IMR-90 (cell line): ENCODE data around the gene TBC1D16. TPM values are rescaled to one million over a fixed set of nuclear protein-coding genes. Genes with fewer than 3 reads are reported as not detected.

Experiments
- ATAC-seq: fragments of 200-7000 bp; cut with Tn5 transposase; 2 replicates; pipeline ENCODE4 v1.9.1; 2020; ENCODE audit warnings: low read depth, mild to moderate bottlenecking, moderate library complexity
- BruUV-seq: library from RNA; stranded (reverse); fragments of 400-500 nt; replicated peaks from 2 replicates; lab custom pipeline; 2021; lab: Mats Ljungman, UMichigan
- CTCF ChIA-PET: fragments of 300-600 bp; formaldehyde crosslinking; extraction: SDS; loops from one replicate; lab custom pipeline; 2021; ENCODE audit warnings: antibody characterized with exemption; lab: Yijun Ruan, JAX
- POLR2A ChIA-PET: fragments of 300-600 bp; sonication (Branson Sonifier 250); formaldehyde crosslinking; loops from one replicate; lab custom pipeline; 2022; ENCODE audit warnings: antibody characterized with exemption; ENCODE audit not compliant: unreplicated experiment; lab: Charles Lee
- DNase-seq: peaks from one replicate; pipeline ENCODE4 v3.0.0; 2013
- H2AFZ ChIP-seq: replicated peaks from 2 replicates; pipeline ENCODE3; 2013; ENCODE audit warnings: low read length, mild to moderate bottlenecking; ENCODE audit not compliant: poor library complexity
- H2AK5ac ChIP-seq: 2 replicates; pipeline ENCODE4 v1.6.1; 2013; ENCODE audit warnings: low read depth, low read length, inconsistent platforms
- H2AK9ac ChIP-seq: replicated peaks from 2 replicates; pipeline ENCODE3; 2013; ENCODE audit warnings: mild to moderate bottlenecking, low read depth, low read length, moderate library complexity; ENCODE audit not compliant: poor library complexity
- H2BK120ac ChIP-seq: 2 replicates; pipeline ENCODE4 v1.6.1; 2013; ENCODE audit warnings: low read depth, low read length, inconsistent platforms
- H2BK15ac ChIP-seq: 3 replicates; pipeline ENCODE4 v1.6.1; 2013; ENCODE audit warnings: low read depth, low read length, inconsistent platforms
- H2BK20ac ChIP-seq: 2 replicates; pipeline ENCODE4 v1.6.1; 2013; ENCODE audit warnings: low read depth, mild to moderate bottlenecking, inconsistent platforms, low read length, moderate library complexity
- H2BK5ac ChIP-seq: 2 replicates; pipeline ENCODE4 v1.6.1; 2013; ENCODE audit warnings: mild to moderate bottlenecking, low read depth, low read length, inconsistent platforms; ENCODE audit not compliant: poor library complexity, severe bottlenecking
- H3K14ac ChIP-seq: replicated peaks from 2 replicates; pipeline ENCODE4 v1.6.1; 2013; ENCODE audit warnings: low read depth, low read length, inconsistent platforms
- H3K18ac ChIP-seq: 2 replicates; pipeline ENCODE4 v1.6.1; 2013; ENCODE audit warnings: low read depth, low read length, control low read depth
- H3K23ac ChIP-seq: 2 replicates; pipeline ENCODE4 v1.6.1; 2013; ENCODE audit warnings: low read depth, low read length, inconsistent platforms
- H3K27ac ChIP-seq: 2 replicates; pipeline ENCODE4 v1.5.1; 2013; ENCODE audit warnings: mild to moderate bottlenecking, control low read depth, low read length; ENCODE audit not compliant: insufficient read depth
- H3K27me3 ChIP-seq: 2 replicates; pipeline ENCODE4 v1.6.1; 2013; ENCODE audit warnings: low read length; ENCODE audit not compliant: control insufficient read depth, insufficient read depth
- H3K36me3 ChIP-seq: 2 replicates; pipeline ENCODE4 v1.6.1; 2013; ENCODE audit warnings: low read length, mixed read lengths; ENCODE audit not compliant: control insufficient read depth, insufficient read depth
- H3K4ac ChIP-seq: 2 replicates; pipeline ENCODE4 v1.6.1; 2013; ENCODE audit warnings: low read depth, low read length, inconsistent platforms
- H3K4me1 ChIP-seq: 2 replicates; pipeline ENCODE4 v1.6.1; 2013; ENCODE audit warnings: low read length, mixed read lengths; ENCODE audit not compliant: control insufficient read depth, insufficient read depth
- H3K4me2 ChIP-seq: 2 replicates; pipeline ENCODE4 v1.6.1; 2013; ENCODE audit warnings: low read depth, mild to moderate bottlenecking, control low read depth, low read length, moderate library complexity
- H3K4me3 ChIP-seq: 2 replicates; pipeline ENCODE4 v1.5.1; 2013; ENCODE audit warnings: low read depth, mild to moderate bottlenecking, control low read depth, low read length, moderate library complexity; ENCODE audit not compliant: insufficient read depth
- H3K56ac ChIP-seq: 2 replicates; pipeline ENCODE4 v1.6.1; 2013; ENCODE audit warnings: low read length, inconsistent platforms; ENCODE audit not compliant: insufficient read depth; ENCODE audit errors: extremely low read depth
- H3K79me1 ChIP-seq, 2 experiments: 2 replicates each; pipeline ENCODE4 v1.6.1; 2013; ENCODE audit warnings: low read length in 2 of 2, inconsistent platforms in 1 of 2, low read depth in 1 of 2
- H3K9ac ChIP-seq: 2 replicates; pipeline ENCODE4 v1.6.1; 2013; ENCODE audit warnings: low read depth, low read length, control low read depth
- H3K9me1 ChIP-seq: 2 replicates; pipeline ENCODE4 v1.6.1; 2013; ENCODE audit warnings: low read length, inconsistent platforms; ENCODE audit not compliant: insufficient read depth
- H3K9me3 ChIP-seq: 2 replicates; pipeline ENCODE4 v1.6.1; 2013; ENCODE audit warnings: low read length; ENCODE audit not compliant: control insufficient read depth, insufficient read depth
- H4K20me1 ChIP-seq: 2 replicates; pipeline ENCODE4 v1.6.1; 2013; ENCODE audit warnings: low read length, inconsistent platforms; ENCODE audit not compliant: insufficient read depth
- H4K5ac ChIP-seq: 2 replicates; pipeline ENCODE4 v1.6.1; 2013; ENCODE audit warnings: mild to moderate bottlenecking, low read depth, low read length, control low read depth
- H4K8ac ChIP-seq, 2 experiments: 2 replicates each; pipeline ENCODE4 v1.6.1; 2013; ENCODE audit warnings: low read depth in 2 of 2, low read length in 2 of 2, control low read depth in 1 of 2, inconsistent platforms in 1 of 2
- H4K91ac ChIP-seq: 2 replicates; pipeline ENCODE4 v1.6.1; 2013; ENCODE audit warnings: low read depth, low read length, inconsistent platforms; ENCODE audit not compliant: insufficient read depth
- CHD1 ChIP-seq: IDR thresholded peaks from 2 replicates; pipeline ENCODE4 v1.6.1; 2012; ENCODE audit warnings: low read depth, low read length, improper control_type of control experiment
- ELK1 ChIP-seq: fragments of 150-350 bp; IDR thresholded peaks from 2 replicates; pipeline ENCODE4 v1.6.1; 2016; ENCODE audit warnings: low read depth, mild to moderate bottlenecking, low read length, moderate library complexity, borderline replicate concordance
- RCOR1 ChIP-seq: IDR thresholded peaks from 2 replicates; pipeline ENCODE4 v1.6.1; 2012; ENCODE audit warnings: mild to moderate bottlenecking, low read length, improper control_type of control experiment; ENCODE audit not compliant: insufficient replicate concordance
- RFX5 ChIP-seq: IDR thresholded peaks from 2 replicates; pipeline ENCODE4 v1.8.0; 2012; ENCODE audit warnings: low read depth, mild to moderate bottlenecking, low read length, moderate library complexity
- WGBS, 2 experiments: methylation state at CpG; one replicate each; pipeline versions ENCODE4 v1.1.5 to v1.1.7; 2013; ENCODE audit warnings: missing lambda C conversion rate in 2 of 2; ENCODE audit not compliant: insufficient read length in 1 of 2; ENCODE audit errors: extremely low coverage in 2 of 2; 5-methylcytosine and 5-hydroxymethylcytosine counted together
- dilution Hi-C: fragments of 300-500 bp; cut with HindIII; formaldehyde crosslinking; loops from one replicate; pipeline ENCODE4 v1.14.3; 2018; ENCODE audit warnings: low sequenced_read_pairs; ENCODE audit not compliant: unreplicated experiment
- in situ Hi-C: fragments of 300-500 bp; cut with MboI; formaldehyde crosslinking; loops from 3 replicates; pipeline ENCODE4 v1.14.3; 2019; ENCODE audit warnings: low sequenced_read_pairs, inconsistent platforms, mixed read lengths
- intact Hi-C: fragments of 100-400 bp; cut with micrococcal nuclease; formaldehyde crosslinking; loops from 2 replicates; pipeline ENCODE4 v1.10.0; 2022
- polyA plus RNA-seq, 3 experiments: library from polyadenylated mRNA; depleted of rRNA; stranded (reverse); fragments of >200 nt; gene quantifications; 2 replicates each; pipeline ENCODE4 v1.2.3, GENCODE V29; 2012; ENCODE audit warnings: low replicate concordance in 1 of 3
- total RNA-seq: library from RNA; depleted of rRNA; stranded (reverse); fragments of >200 nt; gene quantifications from 2 replicates; pipeline ENCODE4 v1.2.3, GENCODE V29; 2012

Gene TBC1D16
- total and polyA plus RNA-seq, 2 of the 4 experiments (the other 2 are of a cell fraction): 10.1 to 16.7 TPM

- Histone ChIP-seq H3K9me1 (no peaks in the 10 kb centered on the region), H2AK9ac (no peak overlapping the region), H2AFZ (no peak overlapping the region), H4K20me1 (no peaks in the 10 kb centered on the region), H3K4me1 (peaks cover 4% of the 10 kb centered on the region), H2BK15ac (no peak overlapping the region), H3K14ac (no peak overlapping the region), H2BK120ac (no peak overlapping the region), H2BK5ac (no peak overlapping the region), H3K27me3 (no peaks in the 10 kb centered on the region), H4K5ac (no peak overlapping the region), H2BK20ac (no peak overlapping the region), H3K4me2 (no peak overlapping the region), H3K56ac (no peak overlapping the region), H3K23ac (no peak overlapping the region), H2AK5ac (no peak overlapping the region), H4K91ac (no peak overlapping the region), H4K8ac (no peak overlapping the region), H3K79me1 (no peaks in the 10 kb centered on the region), H3K4ac (no peak overlapping the region), H3K36me3 (peaks cover 12% of the 10 kb centered on the region), H3K18ac (no peak overlapping the region), H3K9ac (no peak overlapping the region), H3K4me3 (no peak overlapping the region), H3K9me3 (no peaks in the 10 kb centered on the region), H3K27ac (no peak overlapping the region)
- DNase-seq (no peak), ATAC-seq (no peak)
- no peak for TF ChIP-seq ELK1
- no peak for TF ChIP-seq RFX5
- no peak for TF ChIP-seq RCOR1
- TF ChIP-seq CHD1: no peak
- no TSS peak for BruUV-seq
- CTCF ChIA-PET: interaction anchor here (1.4 kb wide), 1 partner anchor 32 kb away, joined by 4 read pairs; no protein-coding TSS in a partner anchor
- POLR2A ChIA-PET: no interaction called here
- dilution Hi-C loops (no loop called here), in situ Hi-C loops (no loop called here), intact Hi-C loops (no loop called here)
- 61% methylated on average over 9 of the region's 16 CpGs; no CpG with 5 or more reads in 1 of the 2 experiments for WGBS, 2 experiments
These were observed 15.0 kb upstream of the TBC1D16 start for GRCh38 chr17:80050706-80051105.
